GM19025 (cell line): ENCODE results near the gene ADCK1.
"Not testable (repeated sequence)": the region's sequence is repeated elsewhere in the genome, so short reads cannot be mapped to it uniquely, and the experiment has no call there.

ENCODE experiments used
- ATAC-seq: cut with Tn5 transposase; IDR thresholded peaks from one replicate; pipeline ENCODE4 v1.9.1; 2021; ENCODE audit warnings: mild to moderate bottlenecking, low read depth, moderate library complexity; ENCODE audit not compliant: unreplicated experiment

The ADCK1 gene

DNA sequence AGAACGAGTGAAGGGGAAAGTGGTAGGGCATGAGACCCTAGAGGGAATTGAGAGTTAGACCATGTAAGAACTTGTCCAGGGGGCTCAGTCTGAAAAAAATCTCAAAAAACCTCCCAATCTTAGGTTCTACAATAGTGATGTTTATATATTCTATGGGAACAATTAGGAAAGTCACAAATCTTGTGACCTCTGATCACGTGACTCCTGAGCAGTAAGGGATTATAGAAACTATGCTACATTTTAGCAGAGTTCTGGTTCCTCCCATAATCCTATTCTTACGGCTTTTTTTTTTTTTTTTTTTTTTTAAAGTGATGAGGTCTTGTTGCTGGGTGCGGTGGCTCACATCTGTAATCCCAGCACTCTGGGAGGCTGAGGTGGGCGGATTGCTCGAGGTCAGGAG lies 5.8 kb downstream of the ADCK1 start:
- ATAC-seq, result no peak

DNA sequence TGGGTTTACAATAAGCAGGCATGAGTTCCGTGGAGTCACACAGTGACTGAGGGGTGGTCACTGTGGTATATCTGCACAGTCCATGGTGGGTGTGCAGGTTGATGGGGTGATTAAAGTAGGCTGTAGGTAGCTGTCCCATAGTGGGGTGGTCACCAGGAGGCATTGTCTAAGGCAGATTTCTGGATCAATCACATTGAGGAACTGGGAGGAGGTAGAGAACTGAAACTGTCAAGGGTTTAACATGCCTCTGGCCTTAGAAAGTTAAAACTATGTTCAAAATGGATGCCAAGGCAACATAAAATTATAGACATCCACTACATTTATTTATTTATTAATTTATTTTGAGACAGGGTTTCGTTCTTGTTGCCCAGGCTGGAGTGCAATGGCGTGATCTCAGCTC lies 8.3 kb downstream of the ADCK1 start:
- ATAC-seq, result no peak

GRCh38 chr14:77809011-77809410 lies 9.1 kb downstream of the ADCK1 start:
- no peak for ATAC-seq

DNA sequence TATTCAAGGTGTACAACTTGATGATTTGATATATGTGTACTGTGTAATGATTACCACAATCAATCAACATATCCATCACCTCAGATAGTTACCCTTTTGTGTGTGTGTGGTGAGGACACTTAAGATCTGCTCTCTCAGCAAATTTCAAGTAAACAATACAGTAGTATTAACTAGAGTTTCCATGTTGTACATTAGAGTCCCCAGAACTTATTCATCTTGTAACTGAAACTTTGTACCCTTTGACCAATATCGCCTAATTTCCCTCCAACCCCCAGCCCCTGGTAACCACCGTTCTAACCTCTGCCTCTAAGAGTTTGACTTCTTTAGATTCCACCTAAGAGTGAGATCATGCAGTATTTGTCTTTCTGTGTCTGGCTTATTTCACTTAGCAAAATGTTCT lies 12.1 kb downstream of the ADCK1 start:
- ATAC-seq, result no peak

DNA sequence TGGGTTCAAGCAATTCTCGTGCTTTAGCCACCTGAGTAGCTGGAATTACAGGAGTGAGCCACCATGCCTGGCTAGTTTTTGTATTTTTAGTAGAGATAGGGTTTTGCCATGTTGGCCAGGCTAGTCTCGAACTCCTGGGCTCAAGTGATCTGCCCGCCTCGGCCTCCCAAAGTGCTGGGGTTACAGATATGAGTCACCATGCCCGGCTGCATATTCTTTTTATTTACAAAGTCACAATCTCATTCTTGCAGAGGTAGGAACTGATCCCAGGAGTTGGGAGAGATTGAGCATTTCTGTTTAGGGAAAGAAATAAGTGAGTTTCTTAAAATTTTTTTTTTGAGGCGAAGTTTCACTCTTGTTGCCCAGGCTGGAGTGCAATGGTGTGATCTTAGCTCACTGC lies 12.8 kb downstream of the ADCK1 start:
- not testable (repeated sequence) for ATAC-seq

- ATAC-seq, result no peak
Measured at GRCh38 chr14:77822307-77822706, 22.4 kb downstream of the ADCK1 start.

DNA sequence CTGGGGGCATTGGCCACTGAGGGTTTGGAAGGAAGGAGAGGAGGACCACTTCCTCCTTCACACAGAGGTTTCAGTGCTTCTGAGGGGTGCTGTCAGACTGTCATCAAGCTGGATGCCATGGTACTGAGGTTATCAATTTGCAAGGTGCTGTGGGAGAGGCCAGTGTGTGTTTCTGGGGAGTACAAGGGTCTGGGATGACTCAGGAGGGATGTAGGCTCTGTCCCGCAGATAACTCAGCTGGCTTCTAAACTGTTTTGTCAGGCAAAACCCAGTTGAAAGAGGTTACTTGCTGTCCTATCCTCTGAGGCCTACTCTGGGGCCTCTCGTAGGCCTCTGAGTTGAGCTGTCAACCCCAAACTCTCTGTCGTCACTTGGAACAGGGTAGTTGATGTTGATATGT lies 22.8 kb downstream of the ADCK1 start:
- no peak for ATAC-seq

- no peak for ATAC-seq
Measured at GRCh38 chr14:77823378-77823777, 23.5 kb downstream of the ADCK1 start.

DNA sequence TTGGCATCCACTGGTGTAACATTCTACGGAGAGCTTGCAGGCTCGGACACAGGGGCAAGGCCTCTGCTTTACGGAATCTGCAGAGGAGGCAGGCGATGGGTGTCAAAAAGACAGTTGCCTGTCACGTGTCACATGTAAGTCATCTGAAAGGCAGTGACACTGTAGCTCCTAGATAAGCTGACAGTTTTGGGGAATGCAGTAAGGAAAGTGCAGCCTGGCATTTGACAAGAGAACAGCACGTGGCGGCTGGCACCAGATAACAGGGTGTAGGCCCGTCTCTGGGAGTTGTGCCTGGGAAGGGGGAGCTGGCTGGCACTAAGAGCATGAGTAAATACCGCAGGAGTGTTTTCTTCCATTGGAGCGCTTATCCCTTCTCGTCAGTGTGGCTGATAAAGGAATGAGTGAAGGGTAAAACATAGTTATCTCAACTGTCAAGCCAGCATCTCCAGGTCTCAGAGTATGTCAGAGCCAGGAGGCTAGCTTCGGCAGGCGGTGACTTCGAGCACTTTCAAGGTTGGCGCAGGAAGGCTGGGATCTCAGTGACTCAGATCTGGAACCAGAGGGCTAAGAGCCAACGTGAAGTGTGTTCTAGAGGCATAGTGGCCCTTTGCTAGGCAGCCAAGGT lies 26.1 kb downstream of the ADCK1 start:
- ATAC-seq, result no peak

DNA sequence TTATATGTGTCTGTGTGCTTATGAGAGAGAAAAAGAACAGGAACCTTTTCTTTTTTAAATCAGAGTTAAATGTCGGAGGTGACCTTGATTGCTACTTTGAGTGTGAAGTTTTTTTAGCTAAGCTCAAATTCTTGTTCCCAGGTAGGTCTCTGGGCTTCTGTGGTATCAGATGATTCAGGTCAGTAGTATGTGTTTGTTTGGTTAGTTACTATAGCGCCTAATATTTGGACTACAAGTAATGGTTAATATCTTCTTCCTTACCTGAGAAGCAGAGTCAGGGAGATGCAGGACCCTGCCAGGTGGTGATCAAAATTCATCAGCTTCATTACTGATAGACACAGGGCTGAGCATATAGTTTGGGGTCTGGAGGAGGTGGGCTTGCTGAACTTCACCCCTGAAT lies 30.8 kb downstream of the ADCK1 start:
- no peak for ATAC-seq

GRCh38 chr14:77832297-77832696 lies 32.4 kb downstream of the ADCK1 start:
- ATAC-seq, result no peak

- ATAC-seq, result no peak
Measured at GRCh38 chr14:77837926-77838325, 38.0 kb downstream of the ADCK1 start.

GRCh38 chr14:77838831-77839511 lies 39.1 kb downstream of the ADCK1 start:
- no peak for ATAC-seq

GRCh38 chr14:77843195-77843594 lies 43.3 kb downstream of the ADCK1 start:
- no peak for ATAC-seq

- no peak for ATAC-seq
Measured at GRCh38 chr14:77843651-77844050, 43.7 kb downstream of the ADCK1 start.

- no peak for ATAC-seq
Measured at GRCh38 chr14:77844802-77845201, 44.9 kb downstream of the ADCK1 start.

GRCh38 chr14:77848031-77848430 lies 48.1 kb downstream of the ADCK1 start:
- ATAC-seq, result no peak

- no peak for ATAC-seq
Measured at GRCh38 chr14:77849711-77850110, 49.8 kb downstream of the ADCK1 start.

DNA sequence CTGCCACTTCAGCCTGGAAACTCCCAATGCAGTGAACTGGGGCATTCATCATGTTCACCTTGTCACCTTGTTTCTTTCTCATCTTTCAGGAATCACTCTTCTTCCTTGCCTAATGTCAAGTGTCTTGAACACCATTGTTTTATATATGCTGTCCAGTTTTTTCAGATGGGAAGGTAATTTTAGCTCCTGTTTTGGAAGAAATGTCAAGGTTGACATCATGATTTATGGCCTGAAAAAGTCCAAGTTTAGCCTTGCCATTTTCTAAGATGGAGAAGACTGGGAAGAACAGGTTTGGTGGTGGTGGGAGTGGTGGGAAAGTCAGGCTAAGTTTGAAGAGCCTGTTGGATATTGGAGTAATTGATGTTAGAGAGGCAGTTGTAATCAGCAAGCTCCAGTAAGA lies 54.0 kb downstream of the ADCK1 start:
- no peak for ATAC-seq

DNA sequence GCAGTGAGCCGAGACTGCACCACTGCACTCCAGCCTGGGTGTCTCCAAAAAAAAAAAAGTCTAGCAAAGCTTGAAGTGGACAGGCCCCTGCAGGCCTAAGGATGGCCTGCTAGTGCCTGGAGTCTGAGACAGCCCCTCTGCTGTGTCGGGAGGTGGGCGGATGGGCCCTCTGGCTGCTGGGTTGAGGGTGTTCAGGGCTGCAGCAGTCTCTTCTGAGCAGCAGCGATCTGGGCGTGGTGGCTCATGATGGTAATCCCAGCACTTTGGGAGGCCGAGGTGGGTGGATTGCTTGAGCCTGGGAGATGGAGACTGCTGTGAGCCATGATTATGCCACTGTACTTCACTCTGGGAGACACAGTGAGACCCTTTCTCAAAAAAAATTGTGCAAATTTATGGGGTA lies 57.0 kb downstream of the ADCK1 start:
- no peak for ATAC-seq

DNA sequence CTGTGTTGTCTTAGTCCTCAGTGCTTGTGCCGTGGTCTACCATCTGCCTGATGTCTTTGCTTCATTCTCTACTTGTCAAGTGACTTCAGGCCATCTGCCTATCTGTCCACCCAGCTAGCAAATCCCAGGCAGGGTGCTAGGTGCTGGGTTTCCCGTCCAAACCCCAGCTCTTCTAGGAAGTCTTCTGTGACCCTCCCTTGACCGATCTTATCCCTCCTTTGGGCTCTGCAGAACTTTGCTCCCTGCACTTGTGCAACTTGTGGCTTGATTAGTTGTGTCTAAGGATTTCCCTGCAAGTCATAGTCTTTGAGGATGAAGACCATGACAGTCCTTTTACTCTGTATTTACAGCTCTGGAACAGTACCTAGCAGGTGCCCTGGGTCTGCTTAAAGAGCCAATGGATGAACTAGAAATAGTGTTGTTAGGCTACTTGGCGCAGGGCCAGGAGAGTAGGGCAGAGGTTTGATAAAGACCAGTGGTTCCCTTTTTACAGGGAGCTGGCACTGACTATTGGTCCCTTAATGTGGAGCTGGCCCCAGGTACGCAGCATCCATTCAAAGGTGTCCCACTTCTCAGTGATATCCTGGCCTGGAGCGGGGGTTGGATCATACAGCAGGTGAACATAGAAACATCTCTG lies 60.1 kb downstream of the ADCK1 start:
- no peak for ATAC-seq

- no peak for ATAC-seq
Measured at GRCh38 chr14:77861201-77861600, 61.3 kb downstream of the ADCK1 start.
